Raji (cell line): ENCODE results near the gene PIK3C2B.

Source experiments
- POLR2A ChIP-seq: IDR thresholded peaks from 2 replicates; pipeline ENCODE4 v1.6.1; 2011; ENCODE audit warnings: low read depth, low read length, control low read depth; ENCODE audit not compliant: insufficient read depth

Gene PIK3C2B, protein sequence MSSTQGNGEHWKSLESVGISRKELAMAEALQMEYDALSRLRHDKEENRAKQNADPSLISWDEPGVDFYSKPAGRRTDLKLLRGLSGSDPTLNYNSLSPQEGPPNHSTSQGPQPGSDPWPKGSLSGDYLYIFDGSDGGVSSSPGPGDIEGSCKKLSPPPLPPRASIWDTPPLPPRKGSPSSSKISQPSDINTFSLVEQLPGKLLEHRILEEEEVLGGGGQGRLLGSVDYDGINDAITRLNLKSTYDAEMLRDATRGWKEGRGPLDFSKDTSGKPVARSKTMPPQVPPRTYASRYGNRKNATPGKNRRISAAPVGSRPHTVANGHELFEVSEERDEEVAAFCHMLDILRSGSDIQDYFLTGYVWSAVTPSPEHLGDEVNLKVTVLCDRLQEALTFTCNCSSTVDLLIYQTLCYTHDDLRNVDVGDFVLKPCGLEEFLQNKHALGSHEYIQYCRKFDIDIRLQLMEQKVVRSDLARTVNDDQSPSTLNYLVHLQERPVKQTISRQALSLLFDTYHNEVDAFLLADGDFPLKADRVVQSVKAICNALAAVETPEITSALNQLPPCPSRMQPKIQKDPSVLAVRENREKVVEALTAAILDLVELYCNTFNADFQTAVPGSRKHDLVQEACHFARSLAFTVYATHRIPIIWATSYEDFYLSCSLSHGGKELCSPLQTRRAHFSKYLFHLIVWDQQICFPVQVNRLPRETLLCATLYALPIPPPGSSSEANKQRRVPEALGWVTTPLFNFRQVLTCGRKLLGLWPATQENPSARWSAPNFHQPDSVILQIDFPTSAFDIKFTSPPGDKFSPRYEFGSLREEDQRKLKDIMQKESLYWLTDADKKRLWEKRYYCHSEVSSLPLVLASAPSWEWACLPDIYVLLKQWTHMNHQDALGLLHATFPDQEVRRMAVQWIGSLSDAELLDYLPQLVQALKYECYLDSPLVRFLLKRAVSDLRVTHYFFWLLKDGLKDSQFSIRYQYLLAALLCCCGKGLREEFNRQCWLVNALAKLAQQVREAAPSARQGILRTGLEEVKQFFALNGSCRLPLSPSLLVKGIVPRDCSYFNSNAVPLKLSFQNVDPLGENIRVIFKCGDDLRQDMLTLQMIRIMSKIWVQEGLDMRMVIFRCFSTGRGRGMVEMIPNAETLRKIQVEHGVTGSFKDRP (N-terminal part only)

DNA sequence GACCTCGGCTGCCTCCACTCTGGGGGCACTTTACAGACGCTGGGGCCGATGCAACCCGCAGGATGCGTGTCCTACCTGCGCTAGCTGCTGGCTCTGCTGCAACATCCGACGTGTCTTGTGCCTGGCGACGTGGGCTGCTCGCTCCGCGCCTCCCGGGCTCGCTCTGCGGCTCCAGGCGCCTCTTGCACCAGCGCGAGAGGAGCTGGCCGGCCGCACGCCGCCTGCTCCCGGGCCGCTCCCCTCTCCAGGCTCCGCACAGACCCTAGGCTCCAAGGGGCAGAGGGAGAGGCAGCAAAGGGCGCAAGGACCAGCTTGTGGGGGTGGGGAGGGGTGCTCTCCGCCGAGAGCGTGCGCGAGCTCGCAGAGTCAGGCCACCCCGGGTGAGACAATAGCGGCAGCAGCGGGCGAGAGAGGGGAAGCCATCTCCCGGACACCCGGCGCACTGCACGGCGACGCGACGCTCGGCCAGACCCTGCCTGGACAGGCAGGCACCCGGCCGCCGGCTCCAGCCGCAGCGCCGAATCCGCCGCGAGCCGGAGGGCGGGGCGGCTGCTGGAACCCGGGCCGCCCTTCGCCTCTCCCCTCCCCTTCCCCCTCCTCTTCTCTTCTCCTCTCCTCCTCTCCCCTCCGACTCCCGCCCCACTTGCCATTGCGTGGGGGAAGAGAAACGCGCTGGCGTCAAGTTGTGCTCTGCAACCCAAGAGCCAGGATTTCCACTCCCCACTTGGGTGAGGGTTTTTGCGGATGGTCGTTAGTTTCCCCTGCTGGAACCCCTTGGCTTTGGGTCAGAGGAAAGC, at the start of gene PIK3C2B:
PIK3C2B (minus strand) TSS at position 525 of the 797 bp plus-strand sequence. CDS start 25,003 bp downstream, outside the sequence.
- peak; percentile 86 for TF ChIP-seq POLR2A

DNA sequence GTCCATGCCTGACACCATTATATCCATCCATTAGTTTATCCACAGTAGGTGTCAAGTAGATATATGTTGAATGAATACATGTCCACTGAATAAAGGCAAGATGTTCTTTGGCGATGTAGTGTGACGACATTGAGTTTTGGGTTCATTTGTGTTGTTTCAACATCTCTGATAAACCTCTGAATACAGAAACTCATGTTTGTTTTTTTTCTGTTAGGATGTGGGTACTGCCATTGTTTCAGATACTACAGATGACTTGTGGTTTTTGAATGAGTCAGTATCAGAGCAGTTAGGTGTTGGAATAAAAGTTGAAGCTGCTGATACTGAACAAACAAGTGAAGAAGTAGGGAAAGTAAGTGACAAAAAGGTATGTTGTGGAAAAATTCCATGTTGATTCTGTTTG, 49.7 kb upstream of the PIK3C2B start:
- no peak for TF ChIP-seq POLR2A

DNA sequence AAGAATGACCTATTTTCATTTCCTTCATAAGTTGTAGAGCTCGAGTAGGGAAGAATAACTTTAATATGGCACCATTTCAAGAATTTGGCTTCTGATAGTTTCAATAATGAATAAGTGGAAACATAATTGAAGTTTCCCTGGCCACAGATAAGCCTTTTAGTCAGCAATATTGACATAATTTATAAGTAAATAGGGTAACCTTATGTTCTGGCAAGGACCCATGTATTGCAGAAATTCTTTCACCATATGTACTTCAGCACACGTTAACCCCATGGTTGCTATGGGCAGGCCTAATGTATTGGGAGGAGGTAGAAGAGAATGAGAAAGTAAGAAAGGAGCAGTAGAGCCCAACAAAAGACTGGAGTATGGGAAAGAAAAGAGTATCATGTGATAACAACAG, 47.0 kb upstream of the PIK3C2B start:
- no peak for TF ChIP-seq POLR2A

DNA sequence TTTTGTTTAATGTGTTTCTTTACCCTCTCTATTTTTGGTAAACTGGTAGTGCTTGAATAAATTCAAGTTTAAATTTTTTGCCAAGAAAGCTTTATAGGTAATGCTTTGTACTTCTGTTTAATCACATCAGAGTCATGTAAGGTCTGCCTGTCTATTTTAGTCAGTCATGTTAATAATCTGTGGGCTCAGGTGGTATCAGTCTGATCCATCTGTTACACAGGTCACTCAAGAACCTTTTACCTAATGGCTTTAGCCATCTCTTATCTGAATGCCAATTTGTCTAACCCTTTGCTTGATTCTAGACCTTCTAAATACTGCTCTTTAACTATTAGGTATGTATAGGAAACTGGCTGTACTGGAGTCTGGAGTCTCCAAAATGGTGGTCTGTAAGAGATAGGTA, 38.2 kb upstream of the PIK3C2B start:
- no peak for TF ChIP-seq POLR2A

DNA sequence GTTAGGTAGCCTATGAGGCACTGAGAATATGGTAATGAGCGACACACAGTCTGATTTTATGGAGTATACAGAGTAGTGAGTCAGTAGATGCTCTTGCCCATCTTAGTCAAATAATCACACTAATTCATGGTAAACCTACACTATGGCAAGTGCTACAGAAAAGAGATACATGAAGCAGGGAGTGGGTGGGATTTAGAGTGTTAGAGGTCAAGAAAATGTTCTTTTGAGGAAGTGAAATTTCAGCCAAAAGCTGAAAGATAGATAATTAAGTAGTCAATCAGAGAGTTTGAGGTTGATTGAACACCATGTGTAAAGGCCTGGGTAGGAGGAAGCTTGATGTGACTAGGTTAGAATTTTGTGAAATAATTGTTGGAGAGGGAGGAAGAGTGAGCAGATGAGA, 36.3 kb upstream of the PIK3C2B start:
- no peak for TF ChIP-seq POLR2A

DNA sequence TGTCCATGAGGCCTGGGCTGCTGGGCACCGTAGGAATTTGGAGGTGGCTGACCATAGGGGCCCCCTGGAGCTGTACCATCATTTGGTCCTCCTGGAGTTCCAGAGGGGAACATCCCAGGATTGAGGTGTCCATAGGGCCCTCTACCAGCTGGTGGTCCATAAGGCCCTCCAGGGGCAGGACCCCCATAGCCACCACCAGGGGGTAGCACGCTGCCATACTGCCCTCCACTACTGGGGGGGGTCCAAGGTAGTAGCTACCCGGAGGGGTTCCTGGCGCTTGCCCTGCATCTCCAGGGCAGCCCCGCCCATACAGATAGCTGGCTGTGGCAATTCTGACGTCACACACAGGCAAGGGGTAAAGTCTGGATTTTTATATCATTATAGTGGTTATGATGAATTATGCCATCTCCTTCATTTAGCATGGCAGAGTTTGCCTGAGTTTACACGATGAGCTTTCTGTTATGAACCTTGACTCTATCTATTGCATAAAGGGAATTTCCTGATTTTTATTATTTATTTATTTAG, 34.8 kb upstream of the PIK3C2B start:
- TF ChIP-seq POLR2A = no peak

DNA sequence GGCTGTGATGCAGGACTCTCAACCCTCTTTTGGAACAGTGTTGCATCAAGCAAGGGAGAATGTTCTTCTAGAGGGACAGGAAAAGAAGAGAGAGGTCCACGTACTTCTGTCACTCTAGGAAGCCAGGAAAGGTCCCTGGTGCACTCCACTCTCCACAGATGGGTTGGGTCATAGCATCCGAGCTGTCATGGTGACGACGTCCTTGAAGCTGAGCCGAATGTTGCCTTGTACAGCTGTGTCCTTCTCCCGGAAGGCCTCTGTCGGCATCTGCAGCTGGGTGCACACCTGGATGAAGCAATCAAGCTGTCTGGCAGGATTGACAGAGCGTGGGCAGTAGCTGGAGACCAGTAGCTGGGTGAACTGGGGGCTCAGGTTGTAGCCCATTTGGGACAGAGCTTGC, 34.1 kb upstream of the PIK3C2B start:
- TF ChIP-seq POLR2A = no peak

DNA sequence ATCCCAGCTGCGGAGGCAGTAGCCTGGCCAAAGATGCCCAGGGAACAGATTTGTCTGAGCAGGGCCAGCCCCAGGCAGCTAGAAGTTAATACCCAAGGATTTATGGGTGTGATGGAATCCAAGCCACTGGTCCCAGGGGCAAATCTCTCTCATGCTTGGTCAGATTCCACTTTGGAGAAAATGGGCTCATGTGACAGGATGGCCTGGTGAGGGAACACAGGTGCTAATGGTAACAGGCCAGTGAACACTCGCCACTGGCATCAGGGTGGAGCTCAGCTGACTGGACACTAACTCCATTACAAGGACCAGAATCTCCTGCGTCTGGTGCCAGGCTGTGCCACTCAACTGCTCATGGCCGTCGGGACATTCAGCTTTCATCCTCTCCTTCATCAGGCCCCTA, 33.6 kb upstream of the PIK3C2B start:
- TF ChIP-seq POLR2A = no peak

DNA sequence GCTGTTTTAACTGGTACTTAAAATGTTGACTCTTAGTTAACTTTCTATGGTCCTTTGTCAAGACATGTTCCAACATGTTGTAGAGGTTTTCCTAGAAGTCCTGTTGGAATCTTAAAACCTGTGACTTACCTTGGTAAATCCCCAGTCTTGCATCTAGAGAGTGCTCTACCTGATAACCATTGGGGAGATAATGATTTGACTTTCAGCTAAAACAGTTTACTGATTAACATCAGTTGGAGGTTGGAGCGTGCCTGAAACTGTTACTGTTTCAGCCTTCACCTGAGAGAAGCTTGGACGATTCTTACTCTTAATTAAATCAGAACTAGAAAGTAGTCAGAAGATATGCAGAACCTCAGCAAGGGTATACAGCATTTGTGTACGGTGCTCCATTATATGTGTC, 30.4 kb upstream of the PIK3C2B start:
- no peak for TF ChIP-seq POLR2A

DNA sequence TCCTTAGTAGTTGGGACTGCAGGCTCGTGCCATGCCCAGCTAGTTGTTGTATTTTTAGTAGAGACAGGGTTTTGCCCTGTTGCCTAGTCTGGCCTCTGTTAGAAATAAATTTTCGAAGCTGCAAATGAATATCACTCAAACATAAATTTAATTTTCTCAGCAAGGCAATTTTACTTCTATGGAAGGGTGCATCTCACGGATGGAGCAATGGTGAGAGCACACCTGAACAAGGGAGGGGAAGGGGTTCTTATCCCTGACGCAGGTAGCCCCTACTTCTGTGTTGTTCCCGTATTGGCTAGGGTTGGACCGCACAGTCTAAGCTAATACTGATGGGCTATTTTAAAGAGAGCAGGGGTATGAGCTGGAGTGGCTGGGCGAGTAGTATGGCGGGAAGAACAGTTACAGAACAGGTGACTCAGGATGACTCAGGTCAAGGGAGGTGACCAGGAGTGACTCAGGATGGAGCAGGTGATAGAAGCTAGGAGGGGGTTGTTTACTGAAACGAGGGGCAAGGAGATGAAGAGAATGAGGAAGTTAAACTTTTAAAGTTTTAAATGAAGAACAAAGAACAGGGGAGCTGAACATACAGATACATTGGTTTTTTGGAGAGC, 29.1 kb upstream of the PIK3C2B start:
- no peak for TF ChIP-seq POLR2A

DNA sequence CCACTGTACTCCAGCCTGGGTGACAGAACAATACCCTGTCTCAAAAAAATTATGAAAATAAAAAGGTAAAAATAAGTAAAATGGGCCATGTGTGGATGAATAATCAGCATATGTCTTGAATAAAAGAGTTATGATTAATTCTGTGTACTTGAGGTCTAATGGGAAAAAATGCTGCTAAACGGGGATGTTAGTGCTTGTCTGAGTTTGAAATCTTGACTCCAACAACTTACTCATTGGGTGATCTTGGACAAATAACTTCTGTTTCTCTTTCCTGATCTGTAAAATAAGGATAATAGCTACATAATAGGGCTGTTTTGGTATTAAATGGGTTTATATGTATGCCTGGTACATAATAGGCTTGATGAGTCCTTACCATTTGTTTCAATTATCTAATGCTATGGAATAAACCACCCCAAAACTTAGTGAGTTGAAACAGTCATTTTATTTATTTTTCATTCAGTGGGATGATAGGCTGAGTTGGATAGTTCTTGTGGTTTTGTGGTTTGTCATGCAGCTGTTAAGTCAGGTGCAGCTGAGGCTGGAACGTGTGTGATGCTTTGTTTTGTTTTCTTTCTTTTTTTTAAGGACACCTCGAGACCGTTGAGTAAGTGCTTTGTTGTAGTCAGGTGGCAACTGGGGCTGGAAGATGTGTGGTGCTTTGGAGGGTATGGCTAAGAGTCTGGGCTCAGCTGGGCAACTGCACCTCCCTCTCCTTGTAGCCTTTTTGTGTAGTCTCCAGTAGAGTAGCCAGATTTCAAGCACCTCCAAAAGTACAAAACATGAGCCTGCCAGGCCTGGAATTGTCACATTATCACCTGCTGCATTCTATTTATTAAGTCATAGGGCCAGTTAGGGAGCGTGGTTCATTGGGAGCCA, 26.5 kb upstream of the PIK3C2B start:
- TF ChIP-seq POLR2A = peak; percentile 39; the same call in 1 of the 2 replicates

DNA sequence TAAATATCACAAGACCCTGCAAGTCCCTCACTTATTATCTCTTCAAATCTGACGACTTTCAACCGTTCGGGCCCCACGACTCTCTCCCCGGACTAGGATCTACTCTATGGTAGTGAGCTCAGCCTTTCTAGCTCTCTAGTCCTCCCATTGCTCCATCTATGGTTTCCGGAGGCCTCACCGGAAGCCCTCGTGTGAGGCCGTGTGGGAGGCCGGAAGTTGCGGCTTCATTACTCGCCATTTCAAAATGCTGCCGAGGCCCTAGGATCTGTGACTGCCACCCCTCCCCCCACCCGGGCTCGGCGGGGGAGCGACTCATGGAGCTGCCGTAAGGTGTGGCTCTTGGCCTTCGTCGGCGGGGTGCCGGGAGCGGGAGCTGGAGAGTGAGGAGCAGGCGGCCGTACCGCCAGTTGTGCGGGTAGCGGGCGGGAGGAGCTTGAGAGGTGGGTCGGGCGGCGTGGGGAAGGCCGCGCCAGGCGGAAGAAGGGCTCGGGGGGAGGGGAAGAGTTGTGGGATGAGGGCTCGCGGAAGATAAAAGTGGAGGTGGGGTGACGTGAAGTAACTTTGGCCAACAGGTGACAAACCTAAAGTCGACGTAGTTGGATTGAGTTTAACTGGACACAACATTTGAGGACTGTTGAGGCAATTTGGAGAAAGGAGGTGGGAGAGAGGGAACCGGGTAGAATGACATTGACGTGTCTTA, 21.7 kb upstream of the PIK3C2B start, which contains the start of gene MDM4:
MDM4 (plus strand) TSS at position 227 of the 700 bp plus-strand sequence. CDS start 9,113 bp downstream, outside the sequence.
- TF ChIP-seq POLR2A = peak; percentile 64

DNA sequence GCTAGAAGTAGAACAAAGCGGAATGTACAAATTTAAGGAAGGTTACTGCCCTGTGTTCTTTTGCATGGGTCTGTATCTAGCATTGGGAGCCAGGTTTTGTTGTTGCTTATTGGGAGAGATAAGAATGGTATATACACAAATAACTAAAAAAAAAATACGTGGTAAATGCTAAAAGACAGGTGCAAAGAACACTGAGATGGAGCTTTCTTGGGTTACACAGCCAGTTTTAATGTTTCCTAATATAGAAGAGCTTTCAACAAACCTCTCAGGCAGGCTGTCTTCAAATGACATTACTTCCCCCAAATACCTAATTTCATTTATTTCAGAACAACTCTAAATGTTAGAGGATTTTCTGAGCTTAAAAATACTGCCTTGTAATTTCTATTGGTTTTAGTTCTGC, 20.2 kb upstream of the PIK3C2B start:
- TF ChIP-seq POLR2A = no peak
